Measurements from ENCODE around the gene GSG1L. TPM values are rescaled to one million over a fixed set of nuclear protein-coding genes. Genes with fewer than 3 reads are reported as not detected.

The GSG1L gene
- total and polyA plus RNA-seq, 9 of the 15 experiments (the other 6 are each of a cell fraction or from before 2014, with no cell fraction given): not detected

DNA sequence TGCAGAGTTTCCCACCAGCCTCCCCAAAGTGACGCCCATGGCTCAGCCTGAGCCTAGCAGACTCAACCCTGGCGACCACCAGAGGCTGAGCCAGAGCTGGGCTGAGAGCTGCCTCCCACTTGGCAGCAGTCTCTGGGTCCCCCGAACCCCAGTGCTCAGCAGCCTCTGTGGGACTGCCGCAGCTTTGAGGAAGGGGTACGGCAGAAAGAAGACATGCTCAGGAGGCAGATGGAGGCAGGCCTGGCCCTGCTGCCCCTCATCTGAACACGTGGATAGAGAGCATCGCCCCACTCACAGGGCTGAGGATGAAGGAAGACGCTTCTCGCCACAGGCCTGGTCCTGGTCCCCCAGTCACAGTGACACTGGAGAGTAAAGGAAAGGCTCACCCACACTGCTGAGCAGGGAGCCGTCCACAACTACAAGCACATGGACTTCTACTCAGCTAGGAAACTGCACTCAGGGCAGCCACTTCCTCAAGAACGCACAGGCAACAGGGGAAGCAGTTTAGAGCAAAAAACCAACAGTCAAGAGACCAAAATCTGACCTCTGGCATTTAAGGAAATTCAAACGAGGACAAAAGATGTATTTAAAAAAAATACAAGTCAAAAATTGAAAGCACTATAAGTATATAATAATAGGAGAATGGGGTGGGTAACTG, 45.2 kb upstream of the GSG1L start:
- WGBS (ENCODE audit: insufficient coverage, low coverage, missing lambda C conversion rate): 86% methylated on average over 12 of the region's 12 CpGs
- ChIA-PET POLR2A (interaction anchor here (0.8 kb wide), 1 partner anchor 420 kb away, joined by 3 read pairs; no protein-coding TSS in a partner anchor), CTCF (ENCODE audit: low intra/inter-chr PET ratio) (no interaction called here)
- H3K27ac ChIP-seq (ENCODE audit: extremely low read depth, low read depth, low read length): no peak overlapping the region
- DNase-seq (ENCODE audit: extremely low read depth in 1 of 4, low spot score in 3 of 4) (no peak), FAIRE-seq (no peak), ATAC-seq (no peak)
- no TSS peak for BruUV-seq (replicated peaks)
- intact Hi-C loops (cut with micrococcal nuclease): no loop called here
- no peak overlapping the region for H3K4me2 ChIP-seq (ENCODE audit: insufficient read depth, low read length)
- H4K20me1 ChIP-seq (replicated peaks; ENCODE audit: control insufficient read depth, insufficient read depth, low read length): peaks cover 10% of the 10 kb centered on the region; the same call in 1 of the 2 replicates
- TF ChIP-seq ZNF263 (CRISPR knock-in tag; IDR thresholded peaks at IDR 0.05; ENCODE audit: borderline replicate concordance): no peak
- TF ChIP-seq, protein P1, sequence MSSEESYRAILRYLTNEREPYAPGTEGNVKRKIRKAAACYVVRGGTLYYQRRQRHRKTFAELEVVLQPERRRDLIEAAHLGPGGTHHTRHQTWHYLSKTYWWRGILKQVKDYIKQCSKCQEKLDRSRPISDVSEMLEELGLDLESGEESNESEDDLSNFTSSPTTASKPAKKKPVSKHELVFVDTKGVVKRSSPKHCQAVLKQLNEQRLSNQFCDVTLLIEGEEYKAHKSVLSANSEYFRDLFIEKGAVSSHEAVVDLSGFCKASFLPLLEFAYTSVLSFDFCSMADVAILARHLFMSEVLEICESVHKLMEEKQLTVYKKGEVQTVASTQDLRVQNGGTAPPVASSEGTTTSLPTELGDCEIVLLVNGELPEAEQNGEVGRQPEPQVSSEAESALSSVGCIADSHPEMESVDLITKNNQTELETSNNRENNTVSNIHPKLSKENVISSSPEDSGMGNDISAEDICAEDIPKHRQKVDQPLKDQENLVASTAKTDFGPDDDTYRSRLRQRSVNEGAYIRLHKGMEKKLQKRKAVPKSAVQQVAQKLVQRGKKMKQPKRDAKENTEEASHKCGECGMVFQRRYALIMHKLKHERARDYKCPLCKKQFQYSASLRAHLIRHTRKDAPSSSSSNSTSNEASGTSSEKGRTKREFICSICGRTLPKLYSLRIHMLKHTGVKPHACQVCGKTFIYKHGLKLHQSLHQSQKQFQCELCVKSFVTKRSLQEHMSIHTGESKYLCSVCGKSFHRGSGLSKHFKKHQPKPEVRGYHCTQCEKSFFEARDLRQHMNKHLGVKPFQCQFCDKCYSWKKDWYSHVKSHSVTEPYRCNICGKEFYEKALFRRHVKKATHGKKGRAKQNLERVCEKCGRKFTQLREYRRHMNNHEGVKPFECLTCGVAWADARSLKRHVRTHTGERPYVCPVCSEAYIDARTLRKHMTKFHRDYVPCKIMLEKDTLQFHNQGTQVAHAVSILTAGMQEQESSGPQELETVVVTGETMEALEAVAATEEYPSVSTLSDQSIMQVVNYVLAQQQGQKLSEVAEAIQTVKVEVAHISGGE (CRISPR knock-in tag; IDR thresholded peaks at IDR 0.05): no peak
- no peak for TF ChIP-seq TEAD4 (IDR thresholded peaks at IDR 0.05; ENCODE audit: low read length)
- no peak for TF ChIP-seq TEAD4 (CRISPR knock-in tag; IDR thresholded peaks at IDR 0.05; ENCODE audit: borderline replicate concordance)
- no peak for TF ChIP-seq ADNP (tag; IDR thresholded peaks at IDR 0.05)
- TF ChIP-seq HDAC8 (tag; IDR thresholded peaks at IDR 0.05): no peak
- TF ChIP-seq SRSF9 (IDR thresholded peaks at IDR 0.05; ENCODE audit: borderline replicate concordance, low read depth, low read length): no peak
- no peak for TF ChIP-seq KAT2B (IDR thresholded peaks at IDR 0.05; ENCODE audit: low read depth, low read length)
- TF ChIP-seq ZNF253 (CRISPR knock-in tag; conservative IDR thresholded peaks at IDR 0.05): no peak
- TF ChIP-seq RBM25 (IDR thresholded peaks at IDR 0.05; ENCODE audit: low read depth, low read length, severe bottlenecking): no peak
- TF ChIP-seq, protein P2, sequence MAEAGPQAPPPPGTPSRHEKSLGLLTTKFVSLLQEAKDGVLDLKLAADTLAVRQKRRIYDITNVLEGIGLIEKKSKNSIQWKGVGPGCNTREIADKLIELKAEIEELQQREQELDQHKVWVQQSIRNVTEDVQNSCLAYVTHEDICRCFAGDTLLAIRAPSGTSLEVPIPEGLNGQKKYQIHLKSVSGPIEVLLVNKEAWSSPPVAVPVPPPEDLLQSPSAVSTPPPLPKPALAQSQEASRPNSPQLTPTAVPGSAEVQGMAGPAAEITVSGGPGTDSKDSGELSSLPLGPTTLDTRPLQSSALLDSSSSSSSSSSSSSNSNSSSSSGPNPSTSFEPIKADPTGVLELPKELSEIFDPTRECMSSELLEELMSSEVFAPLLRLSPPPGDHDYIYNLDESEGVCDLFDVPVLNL (CRISPR knock-in tag; IDR thresholded peaks at IDR 0.05; ENCODE audit: low read depth): no peak
- no peak for TF ChIP-seq RNF2 (IDR thresholded peaks at IDR 0.05)
- TF ChIP-seq, protein P3, sequence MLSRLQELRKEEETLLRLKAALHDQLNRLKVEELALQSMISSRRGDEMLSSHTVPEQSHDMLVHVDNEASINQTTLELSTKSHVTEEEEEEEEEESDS (CRISPR knock-in tag; IDR thresholded peaks at IDR 0.05): no peak
- TF ChIP-seq NFATC3 (IDR thresholded peaks at IDR 0.05): no peak
- no peak for TF ChIP-seq TOE1 (IDR thresholded peaks at IDR 0.05; ENCODE audit: borderline replicate concordance)
- TF ChIP-seq TOE1 (CRISPR knock-in tag; IDR thresholded peaks at IDR 0.05; ENCODE audit: borderline replicate concordance, low read depth): no peak
- no peak for TF ChIP-seq ZNF561 (CRISPR knock-in tag; conservative IDR thresholded peaks at IDR 0.05)
- TF ChIP-seq ZNF431 (CRISPR knock-in tag; IDR thresholded peaks at IDR 0.05): no peak
- no peak for TF ChIP-seq TCFL5 (CRISPR knock-in tag; conservative IDR thresholded peaks at IDR 0.05)
- 0 out of 4 replicates have a peak overlapping the region, but pooled peaks of 1 of the 2 experiments have one; percentile 21 for H3K9ac ChIP-seq (ENCODE audit: insufficient read depth in 1 of 2, low read depth in 2 of 2, low read length in 2 of 2)
- in situ Hi-C loops (cut with MboI): no loop called here
- no peak overlapping the region for H2AFZ ChIP-seq (ENCODE audit: low read depth, low read length)
- peaks cover 98% of the 10 kb centered on the region for H3K36me3 ChIP-seq (ENCODE audit: control insufficient read depth, insufficient read depth, low read length)
- no peak overlapping the region for H3K4me3 ChIP-seq
- no peaks in the 10 kb centered on the region; the same call in 1 of the 3 replicates for H3K79me2 ChIP-seq (ENCODE audit: control insufficient read depth, insufficient read depth, low read length)
- H3K9me1 ChIP-seq (ENCODE audit: control insufficient read depth, insufficient read depth, low read length): no peaks in the 10 kb centered on the region
- no peaks in the 10 kb centered on the region for H3K27me3 ChIP-seq (ENCODE audit: control insufficient read depth in 2 of 2, insufficient read depth in 2 of 2, low read length in 2 of 2)
- H3K9me3 ChIP-seq (replicated peaks; ENCODE audit: control insufficient read depth, insufficient read depth, low read depth, low read length): no peaks in the 10 kb centered on the region
- H3K4me1 ChIP-seq (replicated peaks in 1 of 2; ENCODE audit: control insufficient read depth in 2 of 2, insufficient read depth in 2 of 2, low read length in 2 of 2): peaks cover 2 to 10% of the 10 kb centered on the region in 2 experiments; a peak in 2 of 5 replicates

Measured in K562 (cell line).